ENCODE results near the gene PRDM16. TPM values are rescaled to one million over a fixed set of nuclear protein-coding genes. Genes with fewer than 3 reads are reported as not detected.

The PRDM16 gene
- total and polyA plus RNA-seq, 4 donors, result 0.05 to 0.67 (median 0.19) TPM

DNA sequence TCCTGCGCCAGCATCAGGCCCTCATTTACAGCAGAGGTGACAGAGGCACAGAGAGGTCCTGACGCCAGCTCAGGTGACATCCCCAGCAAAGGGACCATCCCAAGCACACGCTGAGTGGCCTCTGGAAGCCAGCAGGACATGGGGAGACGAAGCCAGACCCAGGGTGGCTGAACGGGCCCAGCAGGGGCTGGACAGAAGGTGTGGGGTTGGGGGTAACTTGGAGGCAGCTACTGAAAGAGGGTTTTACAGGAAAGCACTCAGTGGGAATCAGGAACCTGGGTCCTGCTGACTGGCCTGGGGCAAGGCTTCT, 383.8 kb downstream of the PRDM16 start:
- no peak for DNase-seq (ENCODE audit: low spot score)
- Histone ChIP-seq H3K27me3 (ENCODE audit: control insufficient read depth in 4 of 4, insufficient read depth in 4 of 4, low read length in 3 of 4) (peaks cover 0 to 4% (median 1%) of the 10 kb centered on the region in 4 donors), H3K9ac (ENCODE audit: low read depth in 1 of 2, low read length in 2 of 2) (peak overlapping the region in 1 of 2 donors; percentile 20), H3K4me1 (ENCODE audit: control insufficient read depth in 4 of 4, insufficient read depth in 4 of 4, low read length in 3 of 4) (peaks cover 0 to 17% (median 7%) of the 10 kb centered on the region in 4 donors), H3K36me3 (ENCODE audit: control insufficient read depth in 4 of 4, insufficient read depth in 3 of 4, low read depth in 1 of 4, low read length in 3 of 4) (no peaks in the 10 kb centered on the region), H3K9me3 (ENCODE audit: control insufficient read depth in 4 of 4, low read length in 3 of 4) (no peaks in the 10 kb centered on the region), H3K4me3 (ENCODE audit: low read depth in 1 of 3, low read length in 3 of 3) (no peak overlapping the region), H3K27ac (ENCODE audit: low read depth in 1 of 2, low read length in 2 of 2) (no peak overlapping the region)
- TF ChIP-seq SP1 (IDR thresholded peaks at IDR 0.05) (no peak), TAF1 (conservative IDR thresholded peaks at IDR 0.05) (no peak), GABPA (IDR thresholded peaks at IDR 0.05 in 1 of 2, conservative IDR thresholded peaks at IDR 0.05 in 1 of 2) (no peak), FOXA2 (IDR thresholded peaks at IDR 0.05) (no peak), RXRA (IDR thresholded peaks at IDR 0.05) (no peak), HNF4G (IDR thresholded peaks at IDR 0.05) (no peak), CTCF (IDR thresholded peaks at IDR 0.05; ENCODE audit: low read depth, low read length, missing input control) (no peak), ATF3 (IDR thresholded peaks at IDR 0.05) (no peak)
- TF ChIP-seq, protein P1, sequence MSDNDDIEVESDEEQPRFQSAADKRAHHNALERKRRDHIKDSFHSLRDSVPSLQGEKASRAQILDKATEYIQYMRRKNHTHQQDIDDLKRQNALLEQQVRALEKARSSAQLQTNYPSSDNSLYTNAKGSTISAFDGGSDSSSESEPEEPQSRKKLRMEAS (IDR thresholded peaks at IDR 0.05), result no peak
- WGBS, result 44% methylated on average over 5 of the region's 5 CpGs

GRCh38 chr1:3453203-3453761, 384.3 kb downstream of the PRDM16 start:
- H3K9me3 ChIP-seq (ENCODE audit: control insufficient read depth in 4 of 4, low read length in 3 of 4), result no peaks in the 10 kb centered on the region
- no peak for TF ChIP-seq YY1 (IDR thresholded peaks at IDR 0.05)
- TF ChIP-seq RAD21 (IDR thresholded peaks at IDR 0.05), result peak; percentile 93 to 95
- peak; percentile 95 for TF ChIP-seq CTCF (IDR thresholded peaks at IDR 0.05; ENCODE audit: low read depth, low read length, missing input control)
- peaks cover 0 to 4% (median 1%) of the 10 kb centered on the region in 4 donors for H3K27me3 ChIP-seq (ENCODE audit: control insufficient read depth in 4 of 4, insufficient read depth in 4 of 4, low read length in 3 of 4)
- DNase-seq (ENCODE audit: low spot score), result peak; percentile 80
- WGBS, result 24% methylated on average over 18 of the region's 18 CpGs
- H3K9ac ChIP-seq (ENCODE audit: low read depth in 1 of 2, low read length in 2 of 2), result peak overlapping the region in 1 of 2 donors; percentile 20
- peaks cover 0 to 17% (median 7%) of the 10 kb centered on the region in 4 donors for H3K4me1 ChIP-seq (ENCODE audit: control insufficient read depth in 4 of 4, insufficient read depth in 4 of 4, low read length in 3 of 4)
- H3K36me3 ChIP-seq (ENCODE audit: control insufficient read depth in 4 of 4, insufficient read depth in 3 of 4, low read depth in 1 of 4, low read length in 3 of 4), result no peaks in the 10 kb centered on the region
- H3K4me3 ChIP-seq (ENCODE audit: low read depth in 1 of 3, low read length in 3 of 3), result no peak overlapping the region
- no peak overlapping the region for H3K27ac ChIP-seq (ENCODE audit: low read depth in 1 of 2, low read length in 2 of 2)
